Hepatocyte (in vitro differentiated cells): ENCODE measurements around the gene RAD9A. TPM values are rescaled to one million over a fixed set of nuclear protein-coding genes. Genes with fewer than 3 reads are reported as not detected.
A peak's percentile ranks its signal among the peaks of the same experiment; 100 is the strongest.

Experiments used
- DNase-seq: peaks from one replicate; pipeline ENCODE4 v3.0.0-alpha.2; 2016; ENCODE audit warnings: low spot score
- H2AFZ ChIP-seq: fragments of 200-600 bp; sonication (generic); 2 replicates; pipeline ENCODE4 v1.6.0; 2016; ENCODE audit warnings: antibody characterized with exemption, mild to moderate bottlenecking
- H3K27ac ChIP-seq: fragments of 200-600 bp; sonication (generic); 2 replicates; pipeline ENCODE4 v1.5.1; 2016; ENCODE audit warnings: mild to moderate bottlenecking
- H3K27me3 ChIP-seq: fragments of 200-600 bp; sonication (generic); 2 replicates; pipeline ENCODE4 v1.6.1; 2016
- H3K36me3 ChIP-seq: fragments of 200-600 bp; sonication (generic); replicated peaks from 2 replicates; pipeline ENCODE4 v1.5.1; 2016; ENCODE audit warnings: low read depth; ENCODE audit not compliant: insufficient read depth
- H3K4me1 ChIP-seq: fragments of 200-600 bp; sonication (generic); 2 replicates; pipeline ENCODE4 v1.5.1; 2016; ENCODE audit warnings: mild to moderate bottlenecking, moderate library complexity; ENCODE audit not compliant: insufficient read depth
- H3K4me2 ChIP-seq: fragments of 200-600 bp; sonication (generic); 2 replicates; pipeline ENCODE4 v1.6.0; 2016
- H3K4me3 ChIP-seq: fragments of 200-600 bp; sonication (generic); 2 replicates; pipeline ENCODE4 v1.5.1; 2016; ENCODE audit warnings: mild to moderate bottlenecking
- H3K79me2 ChIP-seq: fragments of 200-600 bp; sonication (generic); 2 replicates; pipeline ENCODE4 v1.6.0; 2017; ENCODE audit warnings: mild to moderate bottlenecking
- H3K9me2 ChIP-seq: fragments of 200-600 bp; sonication (generic); replicated peaks from 2 replicates; pipeline ENCODE4 v1.6.0; 2017; ENCODE audit warnings: mild to moderate bottlenecking; ENCODE audit not compliant: insufficient read depth
- H3K9me3 ChIP-seq: fragments of 200-600 bp; sonication (generic); 2 replicates; pipeline ENCODE4 v1.5.1; 2016; ENCODE audit warnings: low read depth, mild to moderate bottlenecking
- H4K20me1 ChIP-seq: fragments of 200-600 bp; sonication (generic); 2 replicates; pipeline ENCODE4 v1.6.0; 2016; ENCODE audit warnings: mild to moderate bottlenecking; ENCODE audit not compliant: insufficient read depth, poor library complexity, severe bottlenecking
- CTCF ChIP-seq: fragments of 200-600 bp; sonication (generic); IDR thresholded peaks from 2 replicates; pipeline ENCODE4 v1.5.1; 2016; ENCODE audit warnings: antibody characterized with exemption, mild to moderate bottlenecking; ENCODE audit not compliant: poor library complexity
- EZH2 ChIP-seq: fragments of 200-600 bp; sonication (generic); IDR thresholded peaks from 2 replicates; pipeline ENCODE4 v1.6.1; 2016; ENCODE audit warnings: antibody characterized with exemption, mild to moderate bottlenecking, borderline replicate concordance
- EZH2phosphoT487 ChIP-seq: fragments of 200-600 bp; sonication (generic); IDR thresholded peaks from one replicate; pipeline ENCODE4 v1.6.1; 2018; ENCODE audit warnings: antibody characterized with exemption, mild to moderate bottlenecking, low read depth, moderate library complexity; ENCODE audit not compliant: unreplicated experiment, severe bottlenecking
- WGBS: methylation state at CpG from one replicate; pipeline ENCODE4 v1.1.6; 2016; ENCODE audit warnings: low lambda C conversion rate; ENCODE audit errors: missing lambda C conversion rate; 5-methylcytosine and 5-hydroxymethylcytosine counted together
- polyA plus RNA-seq: library from polyadenylated mRNA; unstranded; fragments of >200 nt; fragmentation: Nextera tagmentation; extraction: Ambion mirVana; gene quantifications from 2 replicates; pipeline ENCODE4 v1.2.1, GENCODE V29; 2016
- total RNA-seq: library from RNA; depleted of rRNA; stranded (reverse); fragments of >200 nt; gene quantifications from 2 replicates; pipeline ENCODE4 v1.2.3, GENCODE V29; 2014

RAD9A gene
- total and polyA plus RNA-seq, 2 experiments from 2014 or later: 20.2 to 24.0 TPM

GRCh38 chr11:67345920-67346819 is 45.6 kb upstream of the RAD9A start:
- no peak overlapping the region for H2AFZ ChIP-seq

GRCh38 chr11:67347964-67348749 is 43.6 kb upstream of the RAD9A start:
- Histone ChIP-seq H3K27ac (peak overlapping the region; percentile 57), H3K4me1 (peaks cover 27% of the 10 kb centered on the region), H3K4me3 (no peak overlapping the region), H3K79me2 (peaks cover 16% of the 10 kb centered on the region), H3K36me3 (no peaks in the 10 kb centered on the region), H3K27me3 (no peaks in the 10 kb centered on the region), H2AFZ (no peak overlapping the region), H4K20me1 (no peaks in the 10 kb centered on the region), H3K9me2 (no peaks in the 10 kb centered on the region), H3K9me3 (no peaks in the 10 kb centered on the region), H3K4me2 (no peak overlapping the region)
- TF ChIP-seq EZH2 (no peak), EZH2phosphoT487 (no peak), CTCF (no peak)
- DNase-seq: peak; percentile 55
- 57% methylated on average over 11 of the region's 11 CpGs for WGBS

More at GRCh38 chr11:67345920-67346819, 45.6 kb upstream of the RAD9A start:
- H3K79me2 ChIP-seq: peaks cover 2% of the 10 kb centered on the region
- H3K9me3 ChIP-seq: no peaks in the 10 kb centered on the region
- 56% methylated on average over 7 of the region's 7 CpGs for WGBS
- H3K9me2 ChIP-seq: no peaks in the 10 kb centered on the region
- no peaks in the 10 kb centered on the region for H4K20me1 ChIP-seq
- no peaks in the 10 kb centered on the region for H3K36me3 ChIP-seq
- no peaks in the 10 kb centered on the region for H3K27me3 ChIP-seq
- peak; percentile 78 for DNase-seq
- TF ChIP-seq CTCF (peak; percentile 73), EZH2 (no peak), EZH2phosphoT487 (no peak)
- peak overlapping the region; percentile 4 for H3K4me2 ChIP-seq
- H3K4me1 ChIP-seq: peaks cover 10% of the 10 kb centered on the region
- H3K4me3 ChIP-seq: no peak overlapping the region
- peak overlapping the region; percentile 74 for H3K27ac ChIP-seq

GRCh38 chr11:67349036-67349435 is 42.8 kb upstream of the RAD9A start:
- peak overlapping the region; percentile 57 for H3K27ac ChIP-seq
- no peaks in the 10 kb centered on the region for H3K27me3 ChIP-seq
- no peaks in the 10 kb centered on the region for H3K36me3 ChIP-seq
- 75% methylated on average over 5 of the region's 5 CpGs for WGBS
- no peaks in the 10 kb centered on the region for H3K9me3 ChIP-seq
- H3K4me2 ChIP-seq: no peak overlapping the region
- H2AFZ ChIP-seq: no peak overlapping the region
- H3K9me2 ChIP-seq: no peaks in the 10 kb centered on the region
- DNase-seq: no peak
- H3K4me1 ChIP-seq: peaks cover 29% of the 10 kb centered on the region
- no peak for TF ChIP-seq EZH2phosphoT487
- TF ChIP-seq CTCF: no peak
- TF ChIP-seq EZH2: no peak
- H3K79me2 ChIP-seq: peaks cover 16% of the 10 kb centered on the region
- H4K20me1 ChIP-seq: no peaks in the 10 kb centered on the region
- H3K4me3 ChIP-seq: no peak overlapping the region
